ENCODE results near the gene SLC9A8. TPM values are rescaled to one million over a fixed set of nuclear protein-coding genes. Genes with fewer than 3 reads are reported as not detected.

The SLC9A8 gene
- total and polyA plus RNA-seq, 2 of the 8 experiments (the other 6 are each of a cell fraction or from before 2014, with no cell fraction given) = 3.2 to 6.2 TPM

- Histone ChIP-seq H3K79me1 (ENCODE audit: low read depth, low read length) (no peaks in the 10 kb centered on the region), H2AK5ac (ENCODE audit: low read depth, low read length) (no peak overlapping the region), H3K4ac (replicated peaks; ENCODE audit: insufficient read length, low read depth, low read length) (no peak overlapping the region), H4K20me1 (replicated peaks in 1 of 2; ENCODE audit: control insufficient read depth in 1 of 2, insufficient read depth in 2 of 2, low read length in 2 of 2) (peaks cover 0 to 8% of the 10 kb centered on the region in 2 experiments), H3K18ac (ENCODE audit: extremely low read depth, low read length) (no peak overlapping the region), H3K79me2 (ENCODE audit: control insufficient read depth in 1 of 2, insufficient read depth in 2 of 2, low read length in 2 of 2) (no peaks in the 10 kb centered on the region), H3K9me3 (ENCODE audit: insufficient read depth in 2 of 2, low read depth in 1 of 2, low read length in 1 of 2) (no peaks in the 10 kb centered on the region), H3K4me1 (replicated peaks in 1 of 4; ENCODE audit: control insufficient read depth in 3 of 4, insufficient read depth in 4 of 4, low read length in 3 of 4) (no peaks in the 10 kb centered on the region), H2BK120ac (replicated peaks; ENCODE audit: low read depth, low read length) (no peak overlapping the region), H2AFZ (ENCODE audit: low read length) (no peak overlapping the region), H3K27ac (ENCODE audit: low read depth, low read length) (no peak overlapping the region), H3K23me2 (ENCODE audit: low read depth, low read length) (peaks cover 1% of the 10 kb centered on the region; the same call in 1 of the 2 replicates), H3K56ac (replicated peaks; ENCODE audit: insufficient read length, low read depth, low read length) (no peak overlapping the region), H2BK12ac (ENCODE audit: low read depth, low read length) (no peak overlapping the region), H2BK5ac (ENCODE audit: low read depth, low read length) (no peak overlapping the region), H4K5ac (ENCODE audit: insufficient read length, low read depth, low read length) (no peak overlapping the region), H2BK15ac (ENCODE audit: low read length) (no peak overlapping the region), H2BK20ac (ENCODE audit: low read length) (no peak overlapping the region), H3K27me3 (replicated peaks in 1 of 4; ENCODE audit: control insufficient read depth in 3 of 4, extremely low read depth in 1 of 4, insufficient read depth in 3 of 4, low read length in 3 of 4) (no peaks in the 10 kb centered on the region), H3K14ac (ENCODE audit: insufficient read length) (no peak overlapping the region), H3K23ac (ENCODE audit: insufficient read length) (no peak overlapping the region), H3K36me3 (ENCODE audit: control insufficient read depth in 2 of 4, insufficient read depth in 4 of 4, low read length in 3 of 4) (peaks cover 0 to 12% (median 0%) of the 10 kb centered on the region in 4 experiments; a peak in 2 of 8 replicates), H3K9ac (replicated peaks in 1 of 4; ENCODE audit: extremely low read depth in 1 of 4, low read depth in 3 of 4, low read length in 3 of 4) (no peak overlapping the region), H4K8ac (ENCODE audit: extremely low read depth, insufficient read depth, low read length) (no peak overlapping the region), H4K91ac (replicated peaks; ENCODE audit: insufficient read length, low read length) (no peak overlapping the region), H3K4me2 (ENCODE audit: insufficient read depth in 1 of 2, low read depth in 2 of 2, low read length in 2 of 2) (no peak overlapping the region), H3K4me3 (ENCODE audit: extremely low read depth in 1 of 4, insufficient read depth in 2 of 4, low read depth in 3 of 4, low read length in 4 of 4) (no peak overlapping the region)
- FAIRE-seq = no peak
- WGBS, 2 experiments (ENCODE audit: extremely low coverage in 1 of 2, insufficient coverage in 1 of 2, insufficient read length in 1 of 2, insufficient replicate concordance in 2 of 2, low coverage in 1 of 2, low lambda C conversion rate in 2 of 2, missing lambda C conversion rate in 1 of 2) = 94% methylated on average over 15 of the region's 15 CpGs; no CpG with 5 or more reads in 1 of the 2 experiments
- TF ChIP-seq TAF1 (IDR thresholded peaks at IDR 0.05; ENCODE audit: low read depth, low read length) (no peak), TAF7 (optimal IDR thresholded peaks at IDR 0.05; ENCODE audit: borderline replicate concordance, low read depth, low read length) (no peak), BACH1 (IDR thresholded peaks at IDR 0.05; ENCODE audit: low read length) (no peak), CEBPB (IDR thresholded peaks at IDR 0.05; ENCODE audit: low read depth, low read length) (no peak), HDAC2 (IDR thresholded peaks at IDR 0.05; ENCODE audit: borderline replicate concordance in 1 of 2, low read depth in 2 of 2, low read length in 2 of 2) (no peak), RBBP5 (IDR thresholded peaks at IDR 0.05; ENCODE audit: borderline replicate concordance, low read depth, low read length) (no peak), SIRT6 (IDR thresholded peaks at IDR 0.05; ENCODE audit: low read length) (no peak)
- DNase-seq (ENCODE audit: low read depth in 1 of 2, low spot score in 2 of 2) = no peak
- ChIA-PET CTCF (ENCODE audit: partially characterized antibody) (interaction anchor here (0.8 to 1.8 kb wide), 4 partner anchors 9 to 271 kb away, joined by 3 to 7 read pairs (median 4); no protein-coding TSS in a partner anchor), POLR2A (ENCODE audit: partially characterized antibody) (no interaction called here)
Observed at GRCh38 chr20:49880724-49881445, 68.3 kb downstream of the SLC9A8 start.

Measured in H1 (cell line).